Sigmoid colon (tissue), 4 donors: ENCODE results near the gene GPR15LG.

Experiments used
- EP300 ChIP-seq, 4 donors: sonication (generic); formaldehyde crosslinking; IDR thresholded peaks; one replicate each; pipeline ENCODE4 v1.6.1; 2017; ENCODE audit warnings: antibody characterized with exemption in 4 of 4
- POLR2A ChIP-seq, 2 donors: fragments of 450-650 bp; IDR thresholded peaks; one replicate each; pipeline ENCODE4 v1.6.1; 2016; ENCODE audit warnings: antibody characterized with exemption in 2 of 2, mild to moderate bottlenecking in 2 of 2, moderate library complexity in 2 of 2
- POLR2AphosphoS5 ChIP-seq, 4 donors: sonication (generic); formaldehyde crosslinking; IDR thresholded peaks; one replicate each; pipeline ENCODE4 v1.6.1; 2017; ENCODE audit warnings: antibody characterized with exemption in 4 of 4
- TF ChIP-seq, protein P1 (sequence below), 4 experiments: fragments of 450-650 bp in 3 of 4; fragments of 200-600 bp in 1 of 4; IDR thresholded peaks; one replicate each; pipeline ENCODE4 v1.5.1; 2016 to 2019; ENCODE audit warnings: antibody characterized with exemption in 4 of 4, mild to moderate bottlenecking in 3 of 4, moderate library complexity in 2 of 4

DNA sequence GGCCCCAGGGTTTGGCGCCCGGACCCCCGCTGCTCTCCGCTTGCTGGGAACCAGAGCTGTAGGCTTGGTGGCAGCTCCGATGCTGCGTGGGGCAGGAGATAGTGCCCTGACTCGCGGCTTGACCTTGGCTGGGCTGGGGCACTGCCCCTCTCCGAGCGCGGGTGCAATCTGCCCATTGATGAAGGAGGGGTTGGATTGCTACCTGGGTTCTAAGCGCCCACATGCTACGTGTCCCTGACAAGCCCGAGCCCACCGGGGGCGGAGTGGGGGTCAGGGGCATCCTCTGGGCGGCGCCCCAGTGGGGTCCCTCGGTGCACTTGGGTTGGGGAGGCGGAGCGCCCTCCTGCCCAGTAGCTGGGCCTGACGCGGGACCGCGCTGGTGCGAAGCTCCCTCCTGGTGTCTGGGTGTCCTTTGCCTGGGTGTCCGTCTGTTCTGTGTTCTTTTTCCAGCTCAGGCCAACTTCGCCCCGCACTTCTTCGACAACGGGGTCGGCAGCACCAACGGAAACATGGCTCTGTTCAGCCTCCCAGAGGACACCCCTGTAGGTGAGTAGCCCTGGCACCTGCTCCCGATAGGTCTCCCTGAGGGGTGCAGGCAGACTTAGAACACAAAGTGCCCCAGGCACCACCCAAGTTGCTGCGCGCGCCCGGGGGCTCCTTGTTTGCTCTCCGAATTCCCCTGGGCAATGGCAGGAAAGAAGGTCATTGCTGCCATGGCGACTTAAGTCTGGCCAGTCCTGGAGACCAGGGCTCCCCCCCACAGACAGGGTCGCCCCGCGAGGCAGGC is 21.6 kb downstream of the GPR15LG start:
- TF ChIP-seq POLR2A (IDR thresholded peaks at IDR 0.05) = no peak
- TF ChIP-seq, protein P1, sequence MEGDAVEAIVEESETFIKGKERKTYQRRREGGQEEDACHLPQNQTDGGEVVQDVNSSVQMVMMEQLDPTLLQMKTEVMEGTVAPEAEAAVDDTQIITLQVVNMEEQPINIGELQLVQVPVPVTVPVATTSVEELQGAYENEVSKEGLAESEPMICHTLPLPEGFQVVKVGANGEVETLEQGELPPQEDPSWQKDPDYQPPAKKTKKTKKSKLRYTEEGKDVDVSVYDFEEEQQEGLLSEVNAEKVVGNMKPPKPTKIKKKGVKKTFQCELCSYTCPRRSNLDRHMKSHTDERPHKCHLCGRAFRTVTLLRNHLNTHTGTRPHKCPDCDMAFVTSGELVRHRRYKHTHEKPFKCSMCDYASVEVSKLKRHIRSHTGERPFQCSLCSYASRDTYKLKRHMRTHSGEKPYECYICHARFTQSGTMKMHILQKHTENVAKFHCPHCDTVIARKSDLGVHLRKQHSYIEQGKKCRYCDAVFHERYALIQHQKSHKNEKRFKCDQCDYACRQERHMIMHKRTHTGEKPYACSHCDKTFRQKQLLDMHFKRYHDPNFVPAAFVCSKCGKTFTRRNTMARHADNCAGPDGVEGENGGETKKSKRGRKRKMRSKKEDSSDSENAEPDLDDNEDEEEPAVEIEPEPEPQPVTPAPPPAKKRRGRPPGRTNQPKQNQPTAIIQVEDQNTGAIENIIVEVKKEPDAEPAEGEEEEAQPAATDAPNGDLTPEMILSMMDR (IDR thresholded peaks at IDR 0.05) = no peak
- TF ChIP-seq POLR2AphosphoS5 (IDR thresholded peaks at IDR 0.05) = no peak
- TF ChIP-seq EP300 (IDR thresholded peaks at IDR 0.05) = no peak
